ENCODE data around the gene NPEPL1.

Gene NPEPL1

DNA sequence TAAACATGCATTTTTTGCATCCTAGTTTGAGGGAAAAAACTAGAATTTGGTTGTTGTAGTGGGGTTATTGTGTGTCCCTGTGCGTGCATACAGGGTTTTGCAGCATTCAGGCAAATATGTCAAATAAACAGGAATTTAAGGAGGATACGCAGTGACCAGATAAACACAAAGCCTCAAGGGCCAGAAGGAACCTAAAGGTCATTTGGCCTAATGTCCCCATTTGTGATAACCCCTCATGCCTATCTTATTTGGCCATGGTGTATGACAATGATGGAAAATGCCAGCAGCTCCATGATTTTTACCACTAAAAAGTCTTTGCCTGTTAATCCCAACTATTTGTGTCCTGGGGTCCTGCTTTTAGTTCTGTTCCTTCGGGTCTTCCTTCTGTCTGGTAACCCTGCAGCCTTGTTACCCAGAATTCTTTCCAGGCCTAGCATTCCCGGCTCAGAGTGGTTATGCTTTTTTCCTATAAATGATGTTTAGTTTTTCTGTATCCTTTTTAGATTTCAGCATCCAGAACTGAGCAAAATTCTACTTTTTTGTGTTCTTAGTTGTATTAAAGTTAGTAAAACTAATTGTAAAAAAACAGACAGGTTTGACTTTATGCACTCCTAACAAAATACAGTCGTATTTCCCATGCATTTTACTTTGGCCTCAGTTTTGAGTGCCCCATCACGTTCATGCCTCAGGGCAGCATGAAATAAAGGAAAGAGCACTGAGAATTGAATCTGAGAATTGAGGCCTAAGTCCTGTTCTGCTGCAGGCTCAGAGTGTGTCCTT is 37.1 kb upstream of the NPEPL1 start:
- H3F3A ChIP-seq (ENCODE audit: insufficient read depth, low read length): 0 out of 2 replicates have a peak, but pooled peaks cover 6% of the 10 kb centered on the region
- no peak overlapping the region for H3K4me3 ChIP-seq (ENCODE audit: low read depth, low read length, poor library complexity, severe bottlenecking)
- peak overlapping the region; percentile 17; the same call in 1 of the 2 replicates for H3K4me2 ChIP-seq (ENCODE audit: low read length)
- no peaks in the 10 kb centered on the region for H3K9me2 ChIP-seq (ENCODE audit: low read depth, low read length)
- no peak overlapping the region for H2AFZ ChIP-seq (ENCODE audit: low read length)
- H3K27me3 ChIP-seq (ENCODE audit: insufficient read depth, low read length): no peaks in the 10 kb centered on the region
- TF ChIP-seq, protein P1, sequence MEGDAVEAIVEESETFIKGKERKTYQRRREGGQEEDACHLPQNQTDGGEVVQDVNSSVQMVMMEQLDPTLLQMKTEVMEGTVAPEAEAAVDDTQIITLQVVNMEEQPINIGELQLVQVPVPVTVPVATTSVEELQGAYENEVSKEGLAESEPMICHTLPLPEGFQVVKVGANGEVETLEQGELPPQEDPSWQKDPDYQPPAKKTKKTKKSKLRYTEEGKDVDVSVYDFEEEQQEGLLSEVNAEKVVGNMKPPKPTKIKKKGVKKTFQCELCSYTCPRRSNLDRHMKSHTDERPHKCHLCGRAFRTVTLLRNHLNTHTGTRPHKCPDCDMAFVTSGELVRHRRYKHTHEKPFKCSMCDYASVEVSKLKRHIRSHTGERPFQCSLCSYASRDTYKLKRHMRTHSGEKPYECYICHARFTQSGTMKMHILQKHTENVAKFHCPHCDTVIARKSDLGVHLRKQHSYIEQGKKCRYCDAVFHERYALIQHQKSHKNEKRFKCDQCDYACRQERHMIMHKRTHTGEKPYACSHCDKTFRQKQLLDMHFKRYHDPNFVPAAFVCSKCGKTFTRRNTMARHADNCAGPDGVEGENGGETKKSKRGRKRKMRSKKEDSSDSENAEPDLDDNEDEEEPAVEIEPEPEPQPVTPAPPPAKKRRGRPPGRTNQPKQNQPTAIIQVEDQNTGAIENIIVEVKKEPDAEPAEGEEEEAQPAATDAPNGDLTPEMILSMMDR (IDR thresholded peaks at IDR 0.05; ENCODE audit: low read length): no peak
- TF ChIP-seq EZH2 (IDR thresholded peaks at IDR 0.05; ENCODE audit: borderline replicate concordance, low read length): no peak
- peaks cover 79% of the 10 kb centered on the region for H3K4me1 ChIP-seq (ENCODE audit: insufficient read depth, low read length, severe bottlenecking)
- no peak overlapping the region; the same call in 1 of the 2 replicates for H3K9ac ChIP-seq (ENCODE audit: low read length)
- no peaks in the 10 kb centered on the region for H4K20me1 ChIP-seq (ENCODE audit: insufficient read depth, low read length)
- H3K79me2 ChIP-seq (ENCODE audit: insufficient read depth, low read length): peaks cover 92% of the 10 kb centered on the region
- no peak overlapping the region for H3K27ac ChIP-seq (ENCODE audit: low read depth, low read length, poor library complexity, severe bottlenecking)
- H3K36me3 ChIP-seq (ENCODE audit: insufficient read depth, low read length): no peaks in the 10 kb centered on the region; the same call in 1 of the 2 replicates
- no peaks in the 10 kb centered on the region for H3K9me3 ChIP-seq (ENCODE audit: low read length)

DNA sequence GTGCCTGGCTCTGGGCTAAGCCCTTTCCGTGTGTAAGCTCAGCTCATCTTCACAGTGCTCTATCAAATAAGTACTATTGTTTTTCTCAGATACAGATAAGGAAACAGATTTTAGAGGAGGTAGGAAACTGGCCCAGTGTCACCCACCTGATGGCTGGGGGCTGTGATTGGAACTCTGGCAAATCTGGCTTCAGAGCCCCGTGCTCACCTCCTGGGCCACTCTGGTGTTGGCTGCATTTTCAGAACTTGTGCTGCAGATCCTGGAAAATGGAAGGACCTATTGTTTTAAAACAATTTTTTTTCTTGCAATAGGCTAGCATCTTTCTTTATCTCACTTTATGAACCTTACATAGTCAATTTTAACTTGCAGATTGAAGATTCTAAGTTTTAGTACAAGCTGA is 35.8 kb upstream of the NPEPL1 start:
- Histone ChIP-seq H3K9me3 (ENCODE audit: low read length) (no peaks in the 10 kb centered on the region), H3K4me2 (ENCODE audit: low read length) (peak overlapping the region; percentile 10; the same call in 1 of the 2 replicates), H3K27ac (ENCODE audit: low read depth, low read length, poor library complexity, severe bottlenecking) (no peak overlapping the region), H3K4me1 (ENCODE audit: insufficient read depth, low read length, severe bottlenecking) (peaks cover 92% of the 10 kb centered on the region), H3K4me3 (ENCODE audit: low read depth, low read length, poor library complexity, severe bottlenecking) (no peak overlapping the region), H3K9ac (ENCODE audit: low read length) (no peak overlapping the region), H3K9me2 (ENCODE audit: low read depth, low read length) (no peaks in the 10 kb centered on the region), H2AFZ (ENCODE audit: low read length) (no peak overlapping the region), H3K36me3 (ENCODE audit: insufficient read depth, low read length) (peaks cover 7% of the 10 kb centered on the region; the same call in 1 of the 2 replicates), H4K20me1 (ENCODE audit: insufficient read depth, low read length) (no peaks in the 10 kb centered on the region), H3K27me3 (ENCODE audit: insufficient read depth, low read length) (no peaks in the 10 kb centered on the region), H3K79me2 (ENCODE audit: insufficient read depth, low read length) (peaks cover 99% of the 10 kb centered on the region), H3F3A (ENCODE audit: insufficient read depth, low read length) (0 out of 2 replicates have a peak, but pooled peaks cover 6% of the 10 kb centered on the region)
- TF ChIP-seq EZH2 (IDR thresholded peaks at IDR 0.05; ENCODE audit: borderline replicate concordance, low read length): no peak
- TF ChIP-seq, protein P1 (IDR thresholded peaks at IDR 0.05; ENCODE audit: low read length): no peak

DNA sequence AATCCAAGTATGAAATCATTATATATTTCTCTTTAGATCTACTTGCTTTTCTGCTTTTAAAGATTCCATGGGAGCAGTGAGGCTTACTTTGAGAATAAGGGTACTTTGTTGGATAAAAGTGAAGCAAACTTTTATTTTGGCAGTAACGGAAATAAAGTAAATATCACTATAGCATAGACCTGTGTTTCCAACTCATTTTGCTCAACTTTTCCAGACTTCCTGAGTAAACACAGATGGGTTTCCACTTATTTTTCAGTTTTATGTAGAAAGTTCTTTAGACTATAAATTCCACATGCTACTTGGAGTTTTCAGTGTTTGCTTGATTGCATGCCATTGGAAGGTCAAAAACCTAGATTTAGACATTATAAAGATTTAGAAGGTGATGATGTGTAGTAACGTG is 35.3 kb upstream of the NPEPL1 start:
- H3K27ac ChIP-seq (ENCODE audit: low read depth, low read length, poor library complexity, severe bottlenecking): no peak overlapping the region
- no peaks in the 10 kb centered on the region for H3K27me3 ChIP-seq (ENCODE audit: insufficient read depth, low read length)
- H3K9ac ChIP-seq (ENCODE audit: low read length): no peak overlapping the region

More for the DNA sequence above, 35.3 kb upstream of the NPEPL1 start:
- Histone ChIP-seq H3K4me1 (ENCODE audit: insufficient read depth, low read length, severe bottlenecking) (peaks cover 93% of the 10 kb centered on the region), H3K4me3 (ENCODE audit: low read depth, low read length, poor library complexity, severe bottlenecking) (no peak overlapping the region), H3F3A (ENCODE audit: insufficient read depth, low read length) (0 out of 2 replicates have a peak, but pooled peaks cover 6% of the 10 kb centered on the region), H3K79me2 (ENCODE audit: insufficient read depth, low read length) (peaks cover 99% of the 10 kb centered on the region), H3K9me2 (ENCODE audit: low read depth, low read length) (no peaks in the 10 kb centered on the region), H4K20me1 (ENCODE audit: insufficient read depth, low read length) (no peaks in the 10 kb centered on the region), H2AFZ (ENCODE audit: low read length) (no peak overlapping the region), H3K36me3 (ENCODE audit: insufficient read depth, low read length) (peaks cover 10% of the 10 kb centered on the region; the same call in 1 of the 2 replicates), H3K9me3 (ENCODE audit: low read length) (no peaks in the 10 kb centered on the region), H3K4me2 (ENCODE audit: low read length) (no peak overlapping the region)
- TF ChIP-seq, protein P1 (IDR thresholded peaks at IDR 0.05; ENCODE audit: low read length): no peak
- TF ChIP-seq EZH2 (IDR thresholded peaks at IDR 0.05; ENCODE audit: borderline replicate concordance, low read length): no peak

Measured in OCI-LY1 (cell line).